Spleen (tissue), 11 donors: Measurements from ENCODE around the gene MCL1. TPM values are rescaled to one million over a fixed set of nuclear protein-coding genes. Genes with fewer than 3 reads are reported as not detected.

Source experiments
- DNase-seq: peaks from one replicate; pipeline ENCODE4 v3.0.0-alpha.2; 2020
- H3K27ac ChIP-seq, 8 donors: fragments of 200-600 bp; sonication (generic) in 7 of 8; 1 replicate in 4 of 8; 2 replicates in 4 of 8; pipeline versions ENCODE4 v1.5.0 to v1.8.0; 2016 to 2021; ENCODE audit warnings: inconsistent platforms in 4 of 8, mild to moderate bottlenecking in 4 of 8, moderate library complexity in 1 of 8
- H3K27me3 ChIP-seq, 7 donors: fragments of 200-600 bp; sonication (generic) in 6 of 7; replicated peaks in 1 of 7; 1 replicate in 4 of 7; 2 replicates in 3 of 7; pipeline versions ENCODE4 v1.5.0 to v1.8.0; 2016 to 2021; ENCODE audit warnings: inconsistent platforms in 3 of 7, mild to moderate bottlenecking in 1 of 7
- H3K36me3 ChIP-seq, 6 donors: fragments of 200-600 bp; sonication (generic) in 5 of 6; 1 replicate in 4 of 6; 2 replicates in 2 of 6; pipeline versions ENCODE4 v1.5.0 to v1.8.0; 2016 to 2021; ENCODE audit warnings: inconsistent platforms in 2 of 6
- H3K4me1 ChIP-seq, 6 donors: fragments of 200-600 bp; sonication (generic) in 5 of 6; 1 replicate in 3 of 6; 2 replicates in 3 of 6; pipeline versions ENCODE4 v1.5.0 to v1.8.0; 2016 to 2021; ENCODE audit warnings: inconsistent platforms in 3 of 6
- H3K4me3 ChIP-seq, 8 donors: fragments of 200-600 bp; sonication (generic) in 7 of 8; 1 replicate in 4 of 8; 2 replicates in 4 of 8; pipeline versions ENCODE4 v1.5.0 to v1.8.0; 2016 to 2021; ENCODE audit warnings: inconsistent platforms in 4 of 8, mild to moderate bottlenecking in 4 of 8, moderate library complexity in 2 of 8
- H3K9me3 ChIP-seq, 8 donors: fragments of 200-600 bp; sonication (generic) in 7 of 8; 1 replicate in 4 of 8; 2 replicates in 4 of 8; pipeline versions ENCODE4 v1.5.0 to v1.8.0; 2016 to 2021; ENCODE audit warnings: inconsistent platforms in 4 of 8
- CTCF ChIP-seq, 11 experiments: fragments of 200-600 bp in 7 of 11; fragments of 450-650 bp in 4 of 11; sonication (generic) in 4 of 11; IDR thresholded peaks in 8 of 11; conservative IDR thresholded peaks in 3 of 11; 1 replicate in 7 of 11; 2 replicates in 4 of 11; pipeline versions ENCODE4 v1.4.0 to v1.8.0; 2016 to 2021; ENCODE audit warnings: antibody characterized with exemption in 11 of 11, inconsistent platforms in 4 of 11, mild to moderate bottlenecking in 1 of 11
- POLR2A ChIP-seq, 3 donors: fragments of 450-650 bp; IDR thresholded peaks; one replicate each; pipeline ENCODE4 v1.5.1; 2017; ENCODE audit warnings: antibody characterized with exemption in 3 of 3, mild to moderate bottlenecking in 1 of 3
- POLR2AphosphoS5 ChIP-seq, 3 donors: sonication (generic); formaldehyde crosslinking; IDR thresholded peaks; one replicate each; pipeline ENCODE4 v1.5.1; 2017; ENCODE audit warnings: antibody characterized with exemption in 3 of 3
- WGBS, 5 donors: extraction: QIAGEN DNeasy Blood & Tissue Kit in 3 of 5; methylation state at CpG; one replicate each; pipeline versions ENCODE4 v1.1.5 to v1.1.7; 2013 to 2018; 5-methylcytosine and 5-hydroxymethylcytosine counted together
- intact Hi-C: fragments of 100-400 bp; cut with DNase I; formaldehyde crosslinking; loops from one replicate; pipeline ENCODE4 v1.15.0; 2023; ENCODE audit warnings: low total_unique reads
- polyA plus RNA-seq, 3 donors: library from polyadenylated mRNA; stranded (reverse); fragments of 200-250 nt; gene quantifications; one replicate each; pipeline ENCODE4 v1.2.1, GENCODE V29; 2013
- total RNA-seq, 7 donors: library from RNA; depleted of rRNA in 3 of 7; stranded (reverse); fragments of >200 nt in 3 of 7; fragmentation: NEBNext Ultra II Directional in 4 of 7; extraction: Animal tissue kit (Norgen Biotek cat#: 25700) in 4 of 7; gene quantifications; one replicate each; pipeline versions ENCODE4 v1.1.0 to v1.2.1, GENCODE V29; 2016 to 2021
- donor health status: healthy with polysubstance abuse.
- donor health status: DM: no; HTN: no; CAD: no; lungs with moderate emphysema.
- donor health status: DM: no; HTN: no; CAD: no.
- donor health status: Bipolar disorder and iron deficiency.
- donor health status: healthy.
- donor health status: DM: no; HTN: no; CAD: no.
- donor health status: DM: yes; HTN: yes; CAD: no.

MCL1 gene
- total and polyA plus RNA-seq, 10 donors = 75.8 to 435 (median 299) TPM

GRCh38 chr1:150564051-150564991 is 15.1 kb downstream of the MCL1 start:
- no peaks in the 10 kb centered on the region for H3K27me3 ChIP-seq
- WGBS, 5 donors = 67 to 76% (median 74%) methylated on average over 5 of the region's 5 CpGs
- intact Hi-C loops = no loop called here
- DNase-seq = peak; percentile 72
- H3K9me3 ChIP-seq = no peaks in the 10 kb centered on the region
- H3K4me3 ChIP-seq = peak overlapping the region in 4 of 8 donors; percentile 5 to 78 (median 30)
- peaks cover 0 to 7% (median 0%) of the 10 kb centered on the region in 6 donors for H3K36me3 ChIP-seq
- peaks cover 71 to 100% (median 94%) of the 10 kb centered on the region in 6 donors for H3K4me1 ChIP-seq
- no peak for TF ChIP-seq CTCF (IDR thresholded peaks at IDR 0.05 in 8 of 11, conservative IDR thresholded peaks at IDR 0.05 in 3 of 11)
- TF ChIP-seq POLR2AphosphoS5 (IDR thresholded peaks at IDR 0.05) = no peak
- TF ChIP-seq POLR2A (IDR thresholded peaks at IDR 0.05) = no peak
- peak overlapping the region; percentile 93 to 100 (median 100) for H3K27ac ChIP-seq

GRCh38 chr1:150563340-150564038 is 15.9 kb downstream of the MCL1 start:
- WGBS, 5 donors = 15 to 24% (median 19%) methylated on average over 4 of the region's 4 CpGs
- peak overlapping the region in 6 of 8 donors; percentile 18 to 78 (median 54) for H3K4me3 ChIP-seq
- intact Hi-C loops = no loop called here

GRCh38 chr1:150562446-150563339 is 16.7 kb downstream of the MCL1 start:
- intact Hi-C loops = no loop called here
- 6 to 9% (median 7%) methylated on average over 4 of the region's 4 CpGs for WGBS, 5 donors
- H3K4me3 ChIP-seq = peak overlapping the region; percentile 28 to 78 (median 54)

More at GRCh38 chr1:150563340-150564038, 15.9 kb downstream of the MCL1 start:
- no peaks in the 10 kb centered on the region for H3K9me3 ChIP-seq
- no peaks in the 10 kb centered on the region for H3K27me3 ChIP-seq
- no peaks in the 10 kb centered on the region for H3K36me3 ChIP-seq
- peak; percentile 83 for DNase-seq
- TF ChIP-seq CTCF (IDR thresholded peaks at IDR 0.05 in 8 of 11, conservative IDR thresholded peaks at IDR 0.05 in 3 of 11) (peak in 2 of 11 experiments; percentile 7 to 23), POLR2AphosphoS5 (IDR thresholded peaks at IDR 0.05) (peak in 2 of 3 donors; percentile 12 to 42), POLR2A (IDR thresholded peaks at IDR 0.05) (no peak)
- peak overlapping the region; percentile 93 to 100 (median 100) for H3K27ac ChIP-seq
- peaks cover 65 to 100% (median 94%) of the 10 kb centered on the region in 6 donors for H3K4me1 ChIP-seq

More at GRCh38 chr1:150562446-150563339, 16.7 kb downstream of the MCL1 start:
- no peaks in the 10 kb centered on the region for H3K27me3 ChIP-seq
- no peaks in the 10 kb centered on the region for H3K9me3 ChIP-seq
- H3K4me1 ChIP-seq = peaks cover 57 to 100% (median 94%) of the 10 kb centered on the region in 6 donors
- TF ChIP-seq CTCF (IDR thresholded peaks at IDR 0.05 in 8 of 11, conservative IDR thresholded peaks at IDR 0.05 in 3 of 11) (no peak), POLR2AphosphoS5 (IDR thresholded peaks at IDR 0.05) (peak in 1 of 3 donors; percentile 70), POLR2A (IDR thresholded peaks at IDR 0.05) (no peak)
- H3K36me3 ChIP-seq = peaks cover 0 to 3% (median 0%) of the 10 kb centered on the region in 6 donors
- peak overlapping the region; percentile 93 to 100 (median 100) for H3K27ac ChIP-seq
- peak; percentile 92 for DNase-seq
